Measurements from ENCODE around the gene CCDC9. TPM values are rescaled to one million over a fixed set of nuclear protein-coding genes. Genes with fewer than 3 reads are reported as not detected.

CCDC9 gene
- total and polyA plus RNA-seq, 9 donors, result 14.8 to 65.7 (median 37.0) TPM

DNA sequence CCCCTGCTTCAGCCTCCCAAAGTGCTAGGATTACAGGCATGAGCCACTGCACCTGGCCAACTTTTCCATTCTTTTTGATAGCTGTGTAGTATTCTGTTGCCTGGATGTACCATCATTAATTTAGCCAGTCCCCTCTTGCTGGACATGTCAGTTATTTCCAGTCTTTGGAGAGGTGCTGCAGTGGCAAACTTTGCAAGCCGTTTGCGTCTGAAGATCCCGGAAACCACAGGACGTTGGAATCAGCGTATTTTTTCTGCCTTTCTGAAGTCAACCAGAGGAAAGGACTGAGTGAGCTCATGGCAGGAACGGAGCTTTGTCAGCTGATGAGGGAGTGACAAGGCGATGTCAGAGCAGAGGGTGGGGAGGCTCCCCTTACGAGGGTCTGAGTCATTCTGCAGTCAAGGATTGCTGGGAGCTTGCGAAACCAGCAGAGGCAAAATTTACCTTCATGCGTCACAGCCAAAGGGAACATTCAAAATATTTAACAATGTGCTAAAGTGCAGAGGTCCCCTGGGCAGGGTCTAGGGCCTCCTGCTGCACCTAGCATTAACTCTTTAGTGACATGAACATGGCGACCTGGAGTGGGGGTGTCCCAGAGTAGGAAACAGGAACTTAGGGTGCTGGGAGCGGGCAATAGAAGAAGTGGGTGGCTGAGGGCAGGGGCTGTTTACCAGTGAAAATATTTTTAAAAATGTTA lies 58.9 kb downstream of the CCDC9 start:
- Histone ChIP-seq H3K36me3 (no peaks in the 10 kb centered on the region), H3K4me3 (no peak overlapping the region), H3K27me3 (no peaks in the 10 kb centered on the region), H3K4me1 (ENCODE audit: insufficient read depth) (no peaks in the 10 kb centered on the region), H3K27ac (no peak overlapping the region), H3K9me3 (no peaks in the 10 kb centered on the region)
- peak in 1 of 5 donors; percentile 29 for DNase-seq
- intact Hi-C loops (cut with DNase I), result no loop called here
- TF ChIP-seq POLR2A (IDR thresholded peaks at IDR 0.05) (no peak), EP300 (IDR thresholded peaks at IDR 0.05) (peak; percentile 27)
- TF ChIP-seq, protein P1, sequence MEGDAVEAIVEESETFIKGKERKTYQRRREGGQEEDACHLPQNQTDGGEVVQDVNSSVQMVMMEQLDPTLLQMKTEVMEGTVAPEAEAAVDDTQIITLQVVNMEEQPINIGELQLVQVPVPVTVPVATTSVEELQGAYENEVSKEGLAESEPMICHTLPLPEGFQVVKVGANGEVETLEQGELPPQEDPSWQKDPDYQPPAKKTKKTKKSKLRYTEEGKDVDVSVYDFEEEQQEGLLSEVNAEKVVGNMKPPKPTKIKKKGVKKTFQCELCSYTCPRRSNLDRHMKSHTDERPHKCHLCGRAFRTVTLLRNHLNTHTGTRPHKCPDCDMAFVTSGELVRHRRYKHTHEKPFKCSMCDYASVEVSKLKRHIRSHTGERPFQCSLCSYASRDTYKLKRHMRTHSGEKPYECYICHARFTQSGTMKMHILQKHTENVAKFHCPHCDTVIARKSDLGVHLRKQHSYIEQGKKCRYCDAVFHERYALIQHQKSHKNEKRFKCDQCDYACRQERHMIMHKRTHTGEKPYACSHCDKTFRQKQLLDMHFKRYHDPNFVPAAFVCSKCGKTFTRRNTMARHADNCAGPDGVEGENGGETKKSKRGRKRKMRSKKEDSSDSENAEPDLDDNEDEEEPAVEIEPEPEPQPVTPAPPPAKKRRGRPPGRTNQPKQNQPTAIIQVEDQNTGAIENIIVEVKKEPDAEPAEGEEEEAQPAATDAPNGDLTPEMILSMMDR (IDR thresholded peaks at IDR 0.05), result no peak
- WGBS, 3 donors, result 31 to 35% (median 33%) methylated on average over 12 of the region's 12 CpGs

- intact Hi-C loops (cut with DNase I), result no loop called here
- H3K27me3 ChIP-seq, result no peaks in the 10 kb centered on the region
Measured at GRCh38 chr19:47316513-47316912, 60.2 kb downstream of the CCDC9 start.

DNA sequence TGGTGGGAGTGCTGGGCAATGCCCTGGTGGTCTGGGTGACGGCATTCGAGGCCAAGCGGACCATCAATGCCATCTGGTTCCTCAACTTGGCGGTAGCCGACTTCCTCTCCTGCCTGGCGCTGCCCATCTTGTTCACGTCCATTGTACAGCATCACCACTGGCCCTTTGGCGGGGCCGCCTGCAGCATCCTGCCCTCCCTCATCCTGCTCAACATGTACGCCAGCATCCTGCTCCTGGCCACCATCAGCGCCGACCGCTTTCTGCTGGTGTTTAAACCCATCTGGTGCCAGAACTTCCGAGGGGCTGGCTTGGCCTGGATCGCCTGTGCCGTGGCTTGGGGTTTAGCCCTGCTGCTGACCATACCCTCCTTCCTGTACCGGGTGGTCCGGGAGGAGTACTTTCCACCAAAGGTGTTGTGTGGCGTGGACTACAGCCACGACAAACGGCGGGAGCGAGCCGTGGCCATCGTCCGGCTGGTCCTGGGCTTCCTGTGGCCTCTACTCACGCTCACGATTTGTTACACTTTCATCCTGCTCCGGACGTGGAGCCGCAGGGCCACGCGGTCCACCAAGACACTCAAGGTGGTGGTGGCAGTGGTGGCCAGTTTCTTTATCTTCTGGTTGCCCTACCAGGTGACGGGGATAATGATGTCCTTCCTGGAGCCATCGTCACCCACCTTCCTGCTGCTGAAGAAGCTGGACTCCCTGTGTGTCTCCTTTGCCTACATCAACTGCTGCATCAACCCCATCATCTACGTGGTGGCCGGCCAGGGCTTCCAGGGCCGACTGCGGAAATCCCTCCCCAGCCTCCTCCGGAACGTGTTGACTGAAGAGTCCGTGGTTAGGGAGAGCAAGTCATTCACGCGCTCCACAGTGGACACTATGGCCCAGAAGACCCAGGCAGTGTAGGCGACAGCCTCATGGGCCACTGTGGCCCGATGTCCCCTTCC lies 63.9 kb downstream of the CCDC9 start:
- Histone ChIP-seq H3K36me3 (no peaks in the 10 kb centered on the region), H3K4me3 (no peak overlapping the region), H3K27ac (no peak overlapping the region), H3K4me1 (ENCODE audit: insufficient read depth) (no peaks in the 10 kb centered on the region), H3K27me3 (no peaks in the 10 kb centered on the region), H3K9me3 (no peaks in the 10 kb centered on the region)
- intact Hi-C loops (cut with DNase I), result no loop called here
- TF ChIP-seq POLR2A (IDR thresholded peaks at IDR 0.05) (no peak), EP300 (IDR thresholded peaks at IDR 0.05) (no peak)
- TF ChIP-seq, protein P1 (IDR thresholded peaks at IDR 0.05), result no peak
- DNase-seq, result no peak
- WGBS, 3 donors, result 90 to 92% (median 90%) methylated on average over 46 of the region's 46 CpGs

More at GRCh38 chr19:47316513-47316912, 60.2 kb downstream of the CCDC9 start:
- Histone ChIP-seq H3K27ac (no peak overlapping the region), H3K4me3 (no peak overlapping the region), H3K4me1 (ENCODE audit: insufficient read depth) (no peaks in the 10 kb centered on the region), H3K36me3 (no peaks in the 10 kb centered on the region), H3K9me3 (no peaks in the 10 kb centered on the region)
- WGBS, 3 donors, result 82 to 92% (median 89%) methylated on average over 4 of the region's 4 CpGs
- TF ChIP-seq EP300 (IDR thresholded peaks at IDR 0.05), result no peak
- TF ChIP-seq, protein P1 (IDR thresholded peaks at IDR 0.05), result no peak
- no peak for TF ChIP-seq POLR2A (IDR thresholded peaks at IDR 0.05)
- no peak for DNase-seq

MicroRNAs within 50 kb of the gene (microRNA counts, 767-probe panel; counts per million panel counts)
- 530 counts per million, percentile 78 among the panel's probes with 10 or more counts for microRNA hsa-miR-3190-5p

Small RNAs within 50 kb of the gene (microRNA-seq; reads per million reads assigned to microRNA genes)
- gene MIR3190, result 0 reads per million in 3 donors
- 0 reads per million in 3 donors for gene MIR3191

Small RNAs within 50 kb of the gene (small RNA-seq; reads per million reads assigned to genes)
- gene MIR3190, result not detected

Other genes starting within 250 kb of the CCDC9 start
- under 1 TPM in 4 of 7 donors, not detected in 3; 0.15 to 0.57 (median 0.35) TPM for gene NPAS1, start 236.7 kb upstream of the CCDC9 start, total RNA-seq
- gene NPAS1, start 236.7 kb upstream of the CCDC9 start, polyA plus RNA-seq, result under 1 TPM in 1 of 2 donors, not detected in 1; 0.31 TPM
- 10 to 100 TPM; 13.9 to 49.1 (median 19.3) TPM for gene TMEM160, start 207.9 kb upstream of the CCDC9 start, total RNA-seq
- 1 to 10 TPM in 1 of 2 donors, not detected in 1; 8.6 TPM for gene TMEM160, start 207.9 kb upstream of the CCDC9 start, polyA plus RNA-seq
- 10 to 100 TPM; 10.7 to 58.2 (median 50.0) TPM for gene ZC3H4, start 142.7 kb upstream of the CCDC9 start, total RNA-seq
- gene ZC3H4, start 142.7 kb upstream of the CCDC9 start, polyA plus RNA-seq, result 10 to 100 TPM; 18.5 to 38.8 TPM
- gene SAE1, start 125.7 kb upstream of the CCDC9 start, total RNA-seq, result 10 to 100 TPM; 25.5 to 64.8 (median 55.6) TPM
- 100 to 1,000 TPM in 1 of 2 donors, 10 to 100 TPM in 1; 47.4 to 138 TPM for gene SAE1, start 125.7 kb upstream of the CCDC9 start, polyA plus RNA-seq
- gene BBC3, start 25.3 kb upstream of the CCDC9 start, total RNA-seq, result 10 to 100 TPM in 1 of 7 donors, 1 to 10 TPM in 6; 5.4 to 13.2 (median 6.6) TPM
- 1 to 10 TPM in 1 of 2 donors, under 1 TPM in 1; 0.23 to 4.5 TPM for gene BBC3, start 25.3 kb upstream of the CCDC9 start, polyA plus RNA-seq
- gene INAFM1, start 18.4 kb downstream of the CCDC9 start, total RNA-seq, result 10 to 100 TPM in 6 of 7 donors, 1 to 10 TPM in 1; 9.7 to 53.3 (median 31.0) TPM
- 10 to 100 TPM in 1 of 2 donors, under 1 TPM in 1; 0.73 to 15.2 TPM for gene INAFM1, start 18.4 kb downstream of the CCDC9 start, polyA plus RNA-seq
- gene C5AR1, start 53.3 kb downstream of the CCDC9 start, total RNA-seq, result 10 to 100 TPM in 3 of 7 donors, 1 to 10 TPM in 4; 4.6 to 27.5 (median 9.4) TPM
- gene C5AR1, start 53.3 kb downstream of the CCDC9 start, polyA plus RNA-seq, result 1 to 10 TPM; 3.5 to 10.0 TPM
- 1 to 10 TPM in 6 of 7 donors, under 1 TPM in 1; 0.51 to 3.9 (median 1.3) TPM for gene C5AR2, start 75.7 kb downstream of the CCDC9 start, total RNA-seq
- gene C5AR2, start 75.7 kb downstream of the CCDC9 start, polyA plus RNA-seq, result 1 to 10 TPM in 1 of 2 donors, under 1 TPM in 1; 0.41 to 1.1 TPM
- 10 to 100 TPM; 14.1 to 21.3 (median 17.7) TPM for gene DHX34, start 92.8 kb downstream of the CCDC9 start, total RNA-seq
- 10 to 100 TPM in 1 of 2 donors, 1 to 10 TPM in 1; 2.6 to 13.9 TPM for gene DHX34, start 92.8 kb downstream of the CCDC9 start, polyA plus RNA-seq
- 10 to 100 TPM; 13.3 to 30.6 (median 18.7) TPM for gene MEIS3, start 163.0 kb downstream of the CCDC9 start, total RNA-seq
- gene MEIS3, start 163.0 kb downstream of the CCDC9 start, polyA plus RNA-seq, result 10 to 100 TPM in 1 of 2 donors, 1 to 10 TPM in 1; 7.2 to 18.6 TPM
- 1 to 10 TPM in 1 of 7 donors, under 1 TPM in 3, not detected in 3; 0.07 to 1.3 (median 0.39) TPM for gene SLC8A2, start 215.4 kb downstream of the CCDC9 start, total RNA-seq
- gene SLC8A2, start 215.4 kb downstream of the CCDC9 start, polyA plus RNA-seq, result under 1 TPM; 0.08 to 0.60 TPM
- gene KPTN, start 227.7 kb downstream of the CCDC9 start, total RNA-seq, result 1 to 10 TPM; 2.8 to 5.5 (median 4.4) TPM
- gene KPTN, start 227.7 kb downstream of the CCDC9 start, polyA plus RNA-seq, result 1 to 10 TPM; 4.4 to 5.4 TPM